Type B pancreatic cell (in vitro differentiated cells): ENCODE results near the gene FAN1. TPM values are rescaled to one million over a fixed set of nuclear protein-coding genes. Genes with fewer than 3 reads are reported as not detected.

ENCODE experiments used
- DNase-seq: peaks from one replicate; pipeline ENCODE4 v3.0.0; 2021; ENCODE audit warnings: mixed read lengths; ENCODE audit not compliant: unreplicated experiment; ENCODE audit errors: extremely low spot score
- H3K27ac Mint-ChIP-seq: 2 replicates; pipeline ENCODE4 v1.8.0; 2021; ENCODE audit warnings: mild to moderate bottlenecking, mixed read lengths
- H3K27me3 Mint-ChIP-seq: 2 replicates; pipeline ENCODE4 v1.8.0; 2021; ENCODE audit warnings: mixed read lengths
- H3K36me3 Mint-ChIP-seq: 2 replicates; pipeline ENCODE4 v1.8.0; 2021; ENCODE audit warnings: mixed read lengths
- H3K4me1 Mint-ChIP-seq: one replicate; pipeline ENCODE4 v1.8.0; 2021; ENCODE audit warnings: mixed read lengths; ENCODE audit not compliant: unreplicated experiment
- H3K4me3 Mint-ChIP-seq: 2 replicates; pipeline ENCODE4 v1.8.0; 2021; ENCODE audit warnings: mild to moderate bottlenecking, mixed read lengths
- H3K9me3 Mint-ChIP-seq: 2 replicates; pipeline ENCODE4 v1.8.0; 2021; ENCODE audit warnings: mixed read lengths
- CTCF ChIP-seq: fragments of 200-600 bp; sonication (generic); conservative IDR thresholded peaks from 2 replicates; pipeline ENCODE4 v1.5.0; 2021; ENCODE audit warnings: antibody characterized with exemption, mild to moderate bottlenecking
- total RNA-seq: library from RNA; stranded (reverse); gene quantifications from 2 replicates; pipeline ENCODE4 v1.2.1, GENCODE V29; 2021; ENCODE audit warnings: low replicate concordance

The FAN1 gene
- total RNA-seq, 1 donor from 2014 or later: 29.5 TPM

- Mint-ChIP-seq H3K36me3 (peaks cover 20% of the 10 kb centered on the region), H3K4me3 (peak overlapping the region; percentile 97), H3K9me3 (no peaks in the 10 kb centered on the region), H3K27ac (peak overlapping the region; percentile 96), H3K27me3 (no peaks in the 10 kb centered on the region), H3K4me1 (peaks cover 28% of the 10 kb centered on the region)
- DNase-seq: no peak
- peak; percentile 46 for TF ChIP-seq CTCF
These were observed 86.3 kb downstream of the FAN1 start for GRCh38 chr15:30990036-30990435.

GRCh38 chr15:30990446-30991254, 86.9 kb downstream of the FAN1 start:
- peaks cover 22% of the 10 kb centered on the region for H3K4me1 Mint-ChIP-seq
- peak overlapping the region; percentile 97 for H3K4me3 Mint-ChIP-seq
- DNase-seq: no peak
- no peak for TF ChIP-seq CTCF
- H3K27me3 Mint-ChIP-seq: no peaks in the 10 kb centered on the region
- peak overlapping the region; percentile 96 for H3K27ac Mint-ChIP-seq
- H3K9me3 Mint-ChIP-seq: no peaks in the 10 kb centered on the region
- peaks cover 19% of the 10 kb centered on the region for H3K36me3 Mint-ChIP-seq

- Mint-ChIP-seq H3K36me3 (peaks cover 16% of the 10 kb centered on the region), H3K4me1 (peaks cover 20% of the 10 kb centered on the region), H3K27ac (peak within 1 kb of the TSS; percentile 96), H3K9me3 (no peaks in the 10 kb centered on the region), H3K4me3 (peak within 1 kb of the TSS; percentile 97), H3K27me3 (no peaks in the 10 kb centered on the region)
- no peak for TF ChIP-seq CTCF
- DNase-seq: peak; percentile 81
These were observed 87.8 kb downstream of the FAN1 start, which contains the start of gene MTMR10 for GRCh38 chr15:30991255-30992235. Gene MTMR10 (minus strand): TSS chr15:30991628. CDS start chr15:30991506, 122 bp downstream.

- DNase-seq: no peak
- Mint-ChIP-seq H3K27me3 (no peaks in the 10 kb centered on the region), H3K36me3 (peaks cover 12% of the 10 kb centered on the region)
These were observed 88.6 kb downstream of the FAN1 start for GRCh38 chr15:30992249-30992864.

More at GRCh38 chr15:30992249-30992864, 88.6 kb downstream of the FAN1 start:
- H3K27ac Mint-ChIP-seq: peak overlapping the region; percentile 87
- peaks cover 20% of the 10 kb centered on the region for H3K4me1 Mint-ChIP-seq
- no peak for TF ChIP-seq CTCF
- H3K4me3 Mint-ChIP-seq: peak overlapping the region; percentile 88
- no peaks in the 10 kb centered on the region for H3K9me3 Mint-ChIP-seq

Other genes starting within 250 kb of the FAN1 start
- gene MTMR10, start 87.7 kb downstream of the FAN1 start, total RNA-seq: 14.7 and 16.7 TPM in 2 replicates
- gene TRPM1, start 197.8 kb downstream of the FAN1 start, total RNA-seq: 9.5 TPM in 1 of 2 replicates, not detected in the other